OCI-LY3 (cell line): ENCODE results near the gene CHD9.

Experiments used
- H2AFZ ChIP-seq: fragments of 200-600, 300-600 bp; shearing (Covaris generic); 2 replicates; pipeline ENCODE4 v1.6.0; 2014; ENCODE audit warnings: antibody characterized with exemption, low read depth, low read length
- H3K27ac ChIP-seq: fragments of 200-600, 300-600 bp; sonication (generic); 2 replicates; pipeline ENCODE4 v1.5.1; 2014; ENCODE audit warnings: mild to moderate bottlenecking, low read length, moderate library complexity, mixed read lengths
- H3K27me3 ChIP-seq: fragments of 200-600, 300-600 bp; sonication (generic); 2 replicates; pipeline ENCODE4 v1.6.1; 2014; ENCODE audit warnings: low read depth, low read length, mixed read lengths
- H3K36me3 ChIP-seq: fragments of 200-600, 300-600 bp; sonication (generic); replicated peaks from 2 replicates; pipeline ENCODE3; 2014; ENCODE audit warnings: low read depth, low read length, mixed read lengths
- H3K4me1 ChIP-seq: fragments of 300-600, 200-600 bp; sonication (generic); 2 replicates; pipeline ENCODE4 v1.6.1; 2014; ENCODE audit warnings: low read length, mixed read lengths
- H3K4me2 ChIP-seq: fragments of 200-600, 300-600 bp; sonication (generic); 2 replicates; pipeline ENCODE4 v1.6.1; 2014; ENCODE audit warnings: low read length, mixed read lengths
- H3K4me3 ChIP-seq: fragments of 300-600, 200-600 bp; sonication (generic); 2 replicates; pipeline ENCODE4 v1.5.1; 2014; ENCODE audit warnings: antibody characterized with exemption, mild to moderate bottlenecking, low read length, moderate library complexity
- H3K79me2 ChIP-seq: fragments of 300-600, 200-600 bp; shearing (Covaris generic); 2 replicates; pipeline ENCODE4 v1.6.1; 2014; ENCODE audit warnings: mild to moderate bottlenecking, low read length, mixed read lengths
- H3K9ac ChIP-seq: fragments of 300-600, 200-600 bp; shearing (Covaris generic); 2 replicates; pipeline ENCODE4 v1.6.0; 2014; ENCODE audit warnings: mild to moderate bottlenecking, low read length, moderate library complexity
- H3K9me3 ChIP-seq: fragments of 200-600, 300-600 bp; shearing (Covaris generic); 2 replicates; pipeline ENCODE4 v1.6.1; 2014; ENCODE audit warnings: low read length, mixed read lengths; ENCODE audit not compliant: insufficient read depth
- H4K20me1 ChIP-seq: fragments of 200-600, 300-600 bp; sonication (generic); 2 replicates; pipeline ENCODE4 v1.6.1; 2016; ENCODE audit warnings: low read length, mixed read lengths; ENCODE audit not compliant: insufficient read depth
- EZH2phosphoT487 ChIP-seq: fragments of 200-600 bp; shearing (Covaris generic); IDR thresholded peaks from 2 replicates; pipeline ENCODE4 v1.6.1; 2018; ENCODE audit warnings: antibody characterized with exemption, mixed run types, low read depth
- TF ChIP-seq, protein P1 (sequence below): fragments of 200-600, 300-600 bp; sonication (generic); IDR thresholded peaks from 2 replicates; pipeline ENCODE4 v1.5.1; 2014; ENCODE audit warnings: antibody characterized with exemption, low read length, low read depth

CHD9 gene

DNA sequence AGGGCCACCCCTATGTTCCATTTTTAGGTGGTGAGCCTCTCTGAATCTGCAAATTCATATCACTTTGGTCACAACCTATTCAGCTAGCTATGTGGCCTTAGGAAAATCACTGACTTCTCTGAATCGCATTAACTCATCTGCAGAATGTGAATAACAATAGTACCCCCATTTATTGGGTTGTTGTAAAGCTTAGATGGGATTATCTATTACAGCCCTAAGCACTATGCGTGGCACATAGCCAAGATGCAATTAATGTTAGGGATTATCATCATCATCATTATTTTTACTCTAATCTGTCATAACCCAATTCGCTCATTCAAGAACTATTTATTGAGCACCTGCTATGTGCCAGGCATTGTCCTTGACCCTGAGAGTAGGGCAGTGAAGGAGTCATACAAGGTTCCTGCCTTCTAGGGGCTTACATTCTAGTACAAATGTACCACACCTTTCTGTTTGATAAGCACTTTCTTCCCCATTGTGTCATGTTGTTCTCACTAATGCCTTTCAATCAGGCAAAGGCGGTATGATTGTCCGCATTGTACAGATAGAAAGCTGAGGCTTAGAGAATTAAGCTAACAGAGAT lies 38.5 kb downstream of the CHD9 start:
- H3K4me3 ChIP-seq = peak overlapping the region; percentile 8
- H3K9ac ChIP-seq = peak overlapping the region; percentile 76
- H3K36me3 ChIP-seq = peaks cover 8% of the 10 kb centered on the region
- H3K27me3 ChIP-seq = no peaks in the 10 kb centered on the region
- peak overlapping the region; percentile 95 for H3K27ac ChIP-seq
- H4K20me1 ChIP-seq = no peaks in the 10 kb centered on the region
- TF ChIP-seq, protein P1, sequence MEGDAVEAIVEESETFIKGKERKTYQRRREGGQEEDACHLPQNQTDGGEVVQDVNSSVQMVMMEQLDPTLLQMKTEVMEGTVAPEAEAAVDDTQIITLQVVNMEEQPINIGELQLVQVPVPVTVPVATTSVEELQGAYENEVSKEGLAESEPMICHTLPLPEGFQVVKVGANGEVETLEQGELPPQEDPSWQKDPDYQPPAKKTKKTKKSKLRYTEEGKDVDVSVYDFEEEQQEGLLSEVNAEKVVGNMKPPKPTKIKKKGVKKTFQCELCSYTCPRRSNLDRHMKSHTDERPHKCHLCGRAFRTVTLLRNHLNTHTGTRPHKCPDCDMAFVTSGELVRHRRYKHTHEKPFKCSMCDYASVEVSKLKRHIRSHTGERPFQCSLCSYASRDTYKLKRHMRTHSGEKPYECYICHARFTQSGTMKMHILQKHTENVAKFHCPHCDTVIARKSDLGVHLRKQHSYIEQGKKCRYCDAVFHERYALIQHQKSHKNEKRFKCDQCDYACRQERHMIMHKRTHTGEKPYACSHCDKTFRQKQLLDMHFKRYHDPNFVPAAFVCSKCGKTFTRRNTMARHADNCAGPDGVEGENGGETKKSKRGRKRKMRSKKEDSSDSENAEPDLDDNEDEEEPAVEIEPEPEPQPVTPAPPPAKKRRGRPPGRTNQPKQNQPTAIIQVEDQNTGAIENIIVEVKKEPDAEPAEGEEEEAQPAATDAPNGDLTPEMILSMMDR = no peak
- TF ChIP-seq EZH2phosphoT487 = no peak
- peaks cover 82% of the 10 kb centered on the region for H3K4me1 ChIP-seq
- H3K9me3 ChIP-seq = no peaks in the 10 kb centered on the region
- peaks cover 72% of the 10 kb centered on the region for H3K79me2 ChIP-seq
- no peak overlapping the region for H2AFZ ChIP-seq
- H3K4me2 ChIP-seq = peak overlapping the region; percentile 61

DNA sequence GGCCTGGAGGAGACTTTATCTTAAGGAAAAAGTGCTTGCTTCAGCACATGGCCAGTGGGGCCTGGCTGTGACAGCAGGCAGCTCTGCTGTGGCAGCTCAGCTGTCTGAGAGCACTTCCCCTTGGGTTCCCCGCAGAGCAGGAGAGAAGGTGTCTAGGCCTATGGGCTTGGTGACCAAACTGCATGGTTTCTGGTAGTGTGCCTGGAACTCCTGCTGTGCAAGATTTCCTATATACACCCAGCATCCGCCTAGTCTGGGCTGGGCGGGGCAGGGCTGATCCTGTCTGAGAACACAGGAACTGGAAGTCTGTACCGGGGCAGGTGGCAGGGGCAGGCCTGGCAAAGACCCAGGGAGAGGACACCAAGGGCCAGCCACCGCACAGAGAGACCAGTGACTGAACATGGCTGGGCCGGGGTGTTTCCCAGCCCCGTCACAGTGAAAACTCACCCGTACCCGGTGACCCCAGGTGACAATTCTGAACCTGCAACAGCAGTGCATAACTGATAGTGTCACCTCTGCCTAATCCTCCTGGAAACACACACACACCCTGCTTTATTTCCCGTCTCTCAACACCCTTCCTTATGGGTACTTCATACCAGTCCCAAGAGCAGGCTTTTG lies 39.3 kb downstream of the CHD9 start:
- Histone ChIP-seq H4K20me1 (no peaks in the 10 kb centered on the region), H3K36me3 (peaks cover 8% of the 10 kb centered on the region), H3K4me2 (peak overlapping the region; percentile 61), H3K4me3 (peak overlapping the region; percentile 8), H3K27me3 (no peaks in the 10 kb centered on the region), H3K4me1 (peaks cover 89% of the 10 kb centered on the region), H3K27ac (peak overlapping the region; percentile 95), H3K9me3 (no peaks in the 10 kb centered on the region), H3K79me2 (peaks cover 72% of the 10 kb centered on the region), H2AFZ (no peak overlapping the region), H3K9ac (peak overlapping the region; percentile 76)
- TF ChIP-seq, protein P1 = no peak
- TF ChIP-seq EZH2phosphoT487 = no peak

GRCh38 chr16:53097190-53097589 lies 42.4 kb downstream of the CHD9 start:
- Histone ChIP-seq H3K27ac (peak overlapping the region; percentile 97), H3K79me2 (peaks cover 77% of the 10 kb centered on the region), H3K36me3 (peaks cover 11% of the 10 kb centered on the region), H3K9ac (peak overlapping the region; percentile 23; the same call in 1 of the 2 replicates), H3K9me3 (no peaks in the 10 kb centered on the region), H3K4me1 (peaks cover 75% of the 10 kb centered on the region), H4K20me1 (no peaks in the 10 kb centered on the region), H2AFZ (no peak overlapping the region), H3K27me3 (no peaks in the 10 kb centered on the region), H3K4me2 (no peak overlapping the region), H3K4me3 (no peak overlapping the region)
- TF ChIP-seq, protein P1 = no peak
- no peak for TF ChIP-seq EZH2phosphoT487

DNA sequence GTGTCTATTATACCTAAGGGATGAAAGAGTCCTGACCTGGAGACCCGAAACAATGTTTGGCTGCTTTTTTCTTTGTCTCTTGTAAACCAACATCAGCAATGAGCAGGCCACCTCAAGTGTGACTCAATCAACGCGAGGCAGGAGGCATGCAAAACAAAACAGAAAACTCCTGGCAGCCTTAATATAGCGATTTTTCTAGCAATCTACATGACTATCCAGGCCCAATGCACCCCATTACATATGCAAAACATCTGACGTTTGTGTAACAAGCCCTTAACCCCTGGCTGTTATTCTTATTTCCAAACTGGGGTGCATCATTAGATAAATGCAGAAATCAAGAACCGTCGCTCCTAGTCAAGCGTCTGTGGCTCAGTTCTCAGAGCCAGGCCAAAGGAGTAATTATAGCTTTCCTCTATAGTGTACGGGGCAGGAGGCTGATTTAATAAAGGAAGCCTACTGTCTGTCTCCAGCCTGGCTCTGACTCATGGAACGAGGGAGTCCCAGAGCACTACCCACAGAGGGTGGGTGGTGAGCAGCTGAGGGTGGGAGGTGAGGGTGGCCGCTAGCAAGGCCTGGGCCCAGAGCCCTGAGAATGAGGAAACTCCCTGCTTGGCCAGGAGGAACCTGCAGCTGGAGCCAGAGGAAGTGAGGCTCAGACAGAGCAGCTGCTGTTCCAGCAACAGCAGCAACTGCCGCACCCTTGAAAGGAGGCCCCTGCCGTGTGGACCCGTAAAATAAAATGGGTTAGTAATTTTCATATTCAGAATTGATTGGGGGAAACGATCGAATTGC lies 43.9 kb downstream of the CHD9 start:
- Histone ChIP-seq H3K36me3 (peaks cover 6% of the 10 kb centered on the region), H3K9me3 (no peaks in the 10 kb centered on the region), H2AFZ (no peak overlapping the region), H3K4me1 (peaks cover 60% of the 10 kb centered on the region), H3K27me3 (no peaks in the 10 kb centered on the region), H3K79me2 (peaks cover 68% of the 10 kb centered on the region), H3K27ac (peak overlapping the region; percentile 97), H3K9ac (peak overlapping the region; percentile 95), H3K4me3 (peak overlapping the region; percentile 76), H3K4me2 (peak overlapping the region; percentile 99), H4K20me1 (no peaks in the 10 kb centered on the region)
- TF ChIP-seq EZH2phosphoT487 = no peak
- TF ChIP-seq, protein P1 = no peak
